RWPE1 (cell line): ENCODE data around the gene SOD2.
"Not testable (repeated sequence)": the region's sequence is repeated elsewhere in the genome, so short reads cannot be mapped to it uniquely, and the experiment has no call there.

Experiments used
- CTCF ChIA-PET: fragments of 350-600 bp; sonication (Branson Sonifier 250); formaldehyde crosslinking; extraction: SDS; loops from one replicate; lab custom pipeline; 2021; lab: Yijun Ruan, JAX
- POLR2A ChIA-PET: fragments of 400-600 bp; formaldehyde crosslinking; extraction: SDS; loops from one replicate; lab custom pipeline; 2020; ENCODE audit warnings: antibody characterized with exemption; ENCODE audit not compliant: low non-redundant PET; lab: Yijun Ruan, JAX
- DNase-seq: peaks from one replicate; pipeline ENCODE4 v3.0.0; 2012; ENCODE audit warnings: low spot score
- H3K27ac ChIP-seq: fragments of 450-650 bp; 2 replicates; pipeline ENCODE4 v1.5.1; 2017
- CTCF ChIP-seq: fragments of 450-650 bp; conservative IDR thresholded peaks from 2 replicates; pipeline ENCODE4 v1.5.1; 2017; ENCODE audit warnings: low read depth, mild to moderate bottlenecking

The SOD2 gene

DNA sequence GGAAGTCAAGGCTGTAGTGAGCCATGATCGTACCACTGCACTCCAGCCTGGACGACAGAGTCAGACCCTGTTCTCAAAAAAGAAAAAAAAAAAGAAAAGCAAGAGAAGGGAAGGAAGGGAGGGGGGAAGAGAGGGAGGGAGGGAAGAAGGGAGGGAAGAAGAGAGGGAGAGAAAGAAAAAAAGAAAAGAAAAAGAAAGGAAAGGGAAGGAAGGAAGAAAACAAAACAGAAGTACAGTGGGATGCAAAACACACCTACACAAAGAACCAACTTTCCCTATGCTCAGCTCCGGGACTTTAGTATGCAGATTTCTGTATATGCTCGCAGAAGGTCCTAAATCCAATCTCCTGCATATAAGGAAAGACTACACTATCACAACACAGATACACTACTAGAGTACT is 31.7 kb upstream of the SOD2 start:
- no peak overlapping the region for H3K27ac ChIP-seq
- no peak for TF ChIP-seq CTCF
- ChIA-PET POLR2A (no interaction called here), CTCF (no interaction called here)
- no peak for DNase-seq

DNA sequence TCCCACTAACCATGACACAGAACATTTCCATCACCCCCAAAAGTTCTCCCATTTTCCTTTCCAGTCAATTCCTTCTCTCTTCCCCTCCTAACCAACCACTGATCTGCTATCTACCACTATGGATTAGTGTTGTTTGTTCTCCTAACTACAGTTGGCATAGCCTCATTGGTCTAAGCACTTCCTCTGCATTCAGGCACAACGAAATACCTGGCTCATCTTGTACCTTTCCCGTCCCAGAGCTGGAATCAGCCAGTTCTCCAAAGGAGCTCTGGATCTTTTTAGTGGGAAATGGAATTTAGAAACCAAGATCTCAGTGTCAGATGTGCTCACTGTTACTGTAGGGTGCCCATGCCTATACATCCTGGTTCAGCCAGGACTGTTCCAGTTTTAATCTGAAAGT is 30.2 kb upstream of the SOD2 start:
- H3K27ac ChIP-seq: no peak overlapping the region
- ChIA-PET POLR2A (no interaction called here), CTCF (no interaction called here)
- TF ChIP-seq CTCF: no peak
- no peak for DNase-seq

- no peak for TF ChIP-seq CTCF
Measured at GRCh38 chr6:159722655-159723054, 29.6 kb upstream of the SOD2 start.

DNA sequence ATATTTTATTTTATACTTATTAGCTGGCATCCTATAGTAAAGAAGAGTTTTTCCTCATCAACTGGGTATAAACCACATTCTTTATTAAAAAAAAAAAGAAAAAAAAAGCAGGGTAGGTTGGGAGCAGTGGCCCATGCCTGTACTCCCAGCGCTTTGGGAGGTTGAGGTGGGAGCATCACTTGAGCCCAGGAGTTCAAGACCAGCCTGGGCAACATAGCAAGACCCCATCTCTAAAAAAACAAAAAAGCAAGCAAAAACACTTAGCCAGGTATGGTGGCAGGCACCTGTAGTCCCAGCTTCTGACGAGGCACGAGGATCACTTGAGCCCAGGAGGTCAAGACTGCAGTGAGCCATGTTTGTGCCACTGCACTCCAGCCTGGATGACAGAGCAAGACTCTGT is 28.9 kb upstream of the SOD2 start:
- H3K27ac ChIP-seq, POLR2A ChIA-PET, CTCF ChIA-PET, DNase-seq: not testable (repeated sequence)

More at GRCh38 chr6:159722655-159723054, 29.6 kb upstream of the SOD2 start:
- ChIA-PET CTCF (no interaction called here), POLR2A (no interaction called here)
- H3K27ac ChIP-seq: no peak overlapping the region
- DNase-seq: no peak

DNA sequence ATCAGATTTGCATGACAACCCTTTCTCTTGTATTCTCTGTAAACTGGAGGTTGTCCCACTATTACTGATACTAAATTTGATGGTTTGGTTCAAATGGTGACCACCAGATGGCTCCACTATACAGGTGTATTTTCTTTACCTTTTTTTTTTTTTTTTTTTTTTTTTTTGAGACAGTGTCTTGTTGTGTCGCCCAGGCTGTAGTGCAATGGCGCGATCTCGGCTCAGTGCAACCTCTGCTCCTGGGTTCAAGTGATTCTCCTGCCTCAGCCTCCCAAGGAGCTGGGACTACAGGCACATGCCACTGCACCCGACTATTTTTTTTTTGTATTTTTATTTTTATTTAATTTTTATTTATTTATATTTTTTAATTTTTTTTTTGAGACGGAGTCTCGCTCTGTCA is 27.7 kb upstream of the SOD2 start:
- ChIA-PET CTCF (interaction anchor here (0.6 to 1.2 kb wide), 6 partner anchors 9 to 548 kb away, joined by 3 to 8 read pairs (median 3); no protein-coding TSS in a partner anchor), POLR2A (no interaction called here)
- TF ChIP-seq CTCF: peak; percentile 58
- peak overlapping the region; percentile 6; the same call in 1 of the 2 replicates for H3K27ac ChIP-seq
- DNase-seq: peak; percentile 59

DNA sequence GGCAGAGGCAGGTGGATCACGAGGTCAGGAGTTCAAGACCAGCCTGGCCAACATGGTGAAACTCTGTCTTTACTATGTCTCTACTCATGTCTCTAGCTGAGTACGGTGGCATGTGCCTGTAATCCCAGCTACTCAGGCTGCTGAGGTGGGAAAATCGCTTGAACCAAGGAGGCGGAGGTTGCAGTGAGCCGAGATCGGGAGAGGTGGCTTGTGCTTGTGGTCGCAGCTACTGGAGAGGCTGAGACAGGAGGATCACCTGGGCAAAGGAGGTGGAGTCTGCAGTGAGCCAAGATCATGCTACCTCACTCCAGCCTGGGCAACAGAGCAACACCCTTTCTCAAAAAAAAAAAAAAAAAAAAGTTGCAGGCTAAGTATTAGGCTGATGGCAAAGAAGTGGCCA is 26.2 kb upstream of the SOD2 start:
- no peak for TF ChIP-seq CTCF
- DNase-seq: no peak
- CTCF ChIA-PET: interaction anchor here (0.6 to 1.0 kb wide), 2 partner anchors 28 to 367 kb away, joined by 3 to 4 read pairs; no protein-coding TSS in a partner anchor
- H3K27ac ChIP-seq: 0 out of 2 replicates have a peak overlapping the region, but pooled peaks have one; percentile 21
- POLR2A ChIA-PET: no interaction called here

- no peak for TF ChIP-seq CTCF
- no peak overlapping the region for H3K27ac ChIP-seq
- CTCF ChIA-PET: interaction anchor here (0.6 to 1.0 kb wide), 3 partner anchors 27 to 397 kb away, joined by 3 to 4 read pairs (median 3); no protein-coding TSS in a partner anchor
- POLR2A ChIA-PET: no interaction called here
- DNase-seq: no peak
Measured at GRCh38 chr6:159718634-159719033, 25.6 kb upstream of the SOD2 start.
